OCI-LY1 (cell line): ENCODE data around the gene MARK3.

ENCODE experiments used
- H2AFZ ChIP-seq: fragments of 200-600 bp; sonication (generic), shearing (Covaris generic); 2 replicates; pipeline ENCODE4 v1.6.0; 2014; ENCODE audit warnings: antibody characterized with exemption, mild to moderate bottlenecking, low read length
- H3F3A ChIP-seq: fragments of 200-600 bp; sonication (generic), shearing (Covaris generic); 2 replicates; pipeline ENCODE4 v1.6.0; 2014; ENCODE audit warnings: mild to moderate bottlenecking, antibody characterized with exemption, low read length, moderate library complexity; ENCODE audit not compliant: insufficient read depth
- H3K27ac ChIP-seq: fragments of 200-600 bp; sonication (generic); 2 replicates; pipeline ENCODE4 v1.5.1; 2014; ENCODE audit warnings: low read length, mixed run types, mild to moderate bottlenecking, low read depth; ENCODE audit not compliant: poor library complexity, severe bottlenecking
- H3K27me3 ChIP-seq: fragments of 200-600 bp; sonication (generic); 2 replicates; pipeline ENCODE4 v1.6.0; 2014; ENCODE audit warnings: antibody characterized with exemption, mild to moderate bottlenecking, low read length, moderate library complexity; ENCODE audit not compliant: insufficient read depth
- H3K36me3 ChIP-seq: fragments of 200-600 bp; sonication (generic); 2 replicates; pipeline ENCODE4 v1.6.1; 2014; ENCODE audit warnings: mild to moderate bottlenecking, antibody characterized with exemption, low read length, moderate library complexity, mixed read lengths; ENCODE audit not compliant: insufficient read depth
- H3K4me1 ChIP-seq: fragments of 200-600 bp; sonication (generic); 2 replicates; pipeline ENCODE4 v1.5.1; 2014; ENCODE audit warnings: mild to moderate bottlenecking, low read length, moderate library complexity; ENCODE audit not compliant: insufficient read depth, severe bottlenecking
- H3K4me2 ChIP-seq: fragments of 200-600 bp; sonication (generic), shearing (Covaris generic); 2 replicates; pipeline ENCODE4 v1.6.1; 2014; ENCODE audit warnings: low read length
- H3K4me3 ChIP-seq: fragments of 200-600 bp; sonication (generic); 2 replicates; pipeline ENCODE4 v1.5.1; 2014; ENCODE audit warnings: low read length, low read depth, mild to moderate bottlenecking, mixed read lengths; ENCODE audit not compliant: poor library complexity, severe bottlenecking
- H3K79me2 ChIP-seq: fragments of 200-600 bp; shearing (Covaris generic); 2 replicates; pipeline ENCODE4 v1.6.1; 2016; ENCODE audit warnings: mixed run types, low read length, mixed read lengths; ENCODE audit not compliant: insufficient read depth
- H3K9ac ChIP-seq: fragments of 200-600 bp; sonication (generic), shearing (Covaris generic); 2 replicates; pipeline ENCODE4 v1.6.1; 2014; ENCODE audit warnings: mild to moderate bottlenecking, low read length, mixed read lengths
- H3K9me2 ChIP-seq: fragments of 200-600 bp; sonication (generic), shearing (Covaris generic); 2 replicates; pipeline ENCODE4 v1.6.1; 2014; ENCODE audit warnings: low read depth, mild to moderate bottlenecking, low read length, mixed read lengths
- H3K9me3 ChIP-seq: fragments of 200-600 bp; shearing (Covaris generic); 2 replicates; pipeline ENCODE4 v1.6.1; 2014; ENCODE audit warnings: low read length, mixed read lengths
- H4K20me1 ChIP-seq: fragments of 200-600 bp; sonication (generic), shearing (Covaris generic); 2 replicates; pipeline ENCODE4 v1.6.0; 2016; ENCODE audit warnings: mild to moderate bottlenecking, low read length; ENCODE audit not compliant: insufficient read depth
- CTCF ChIP-seq: fragments of 200-600 bp; sonication (generic), shearing (Covaris generic); IDR thresholded peaks from 2 replicates; pipeline ENCODE4 v1.5.1; 2017; ENCODE audit warnings: mild to moderate bottlenecking, antibody characterized with exemption, low read length, moderate library complexity, mixed read lengths
- EZH2 ChIP-seq: fragments of 200-600 bp; sonication (generic), shearing (Covaris generic); IDR thresholded peaks from 2 replicates; pipeline ENCODE4 v1.8.0; 2017; ENCODE audit warnings: borderline replicate concordance, mixed run types, mild to moderate bottlenecking, antibody characterized with exemption, low read length, moderate library complexity, mixed read lengths

MARK3 gene

GRCh38 chr14:103539056-103539825, 154.0 kb downstream of the MARK3 start:
- H3K9ac ChIP-seq: no peak overlapping the region
- no peaks in the 10 kb centered on the region for H3K4me1 ChIP-seq
- no peak overlapping the region for H2AFZ ChIP-seq
- no peak overlapping the region for H3K27ac ChIP-seq
- H3K4me3 ChIP-seq: no peak overlapping the region
- H3F3A ChIP-seq: no peaks in the 10 kb centered on the region
- H3K27me3 ChIP-seq: 0 out of 2 replicates have a peak, but pooled peaks cover 6% of the 10 kb centered on the region
- H3K9me2 ChIP-seq: no peaks in the 10 kb centered on the region
- H3K4me2 ChIP-seq: no peak overlapping the region
- H3K79me2 ChIP-seq: no peaks in the 10 kb centered on the region
- peaks cover 11% of the 10 kb centered on the region; the same call in 1 of the 2 replicates for H3K36me3 ChIP-seq
- TF ChIP-seq CTCF (no peak; the same call in 1 of the 2 replicates), EZH2 (no peak)
- no peaks in the 10 kb centered on the region for H4K20me1 ChIP-seq
- H3K9me3 ChIP-seq: no peaks in the 10 kb centered on the region

- H4K20me1 ChIP-seq: no peaks in the 10 kb centered on the region
- no peak overlapping the region for H3K27ac ChIP-seq
- no peaks in the 10 kb centered on the region for H3K36me3 ChIP-seq
- no peaks in the 10 kb centered on the region for H3K9me2 ChIP-seq
- no peak overlapping the region for H3K4me3 ChIP-seq
- no peaks in the 10 kb centered on the region for H3K9me3 ChIP-seq
- TF ChIP-seq EZH2 (no peak), CTCF (no peak)
- no peak overlapping the region for H3K9ac ChIP-seq
- H3K79me2 ChIP-seq: no peaks in the 10 kb centered on the region
- 0 out of 2 replicates have a peak, but pooled peaks cover 6% of the 10 kb centered on the region for H3K27me3 ChIP-seq
- H3K4me1 ChIP-seq: no peaks in the 10 kb centered on the region
- H3K4me2 ChIP-seq: no peak overlapping the region
- H2AFZ ChIP-seq: no peak overlapping the region
- H3F3A ChIP-seq: no peaks in the 10 kb centered on the region
Measured at GRCh38 chr14:103540821-103541708, 155.8 kb downstream of the MARK3 start.

DNA sequence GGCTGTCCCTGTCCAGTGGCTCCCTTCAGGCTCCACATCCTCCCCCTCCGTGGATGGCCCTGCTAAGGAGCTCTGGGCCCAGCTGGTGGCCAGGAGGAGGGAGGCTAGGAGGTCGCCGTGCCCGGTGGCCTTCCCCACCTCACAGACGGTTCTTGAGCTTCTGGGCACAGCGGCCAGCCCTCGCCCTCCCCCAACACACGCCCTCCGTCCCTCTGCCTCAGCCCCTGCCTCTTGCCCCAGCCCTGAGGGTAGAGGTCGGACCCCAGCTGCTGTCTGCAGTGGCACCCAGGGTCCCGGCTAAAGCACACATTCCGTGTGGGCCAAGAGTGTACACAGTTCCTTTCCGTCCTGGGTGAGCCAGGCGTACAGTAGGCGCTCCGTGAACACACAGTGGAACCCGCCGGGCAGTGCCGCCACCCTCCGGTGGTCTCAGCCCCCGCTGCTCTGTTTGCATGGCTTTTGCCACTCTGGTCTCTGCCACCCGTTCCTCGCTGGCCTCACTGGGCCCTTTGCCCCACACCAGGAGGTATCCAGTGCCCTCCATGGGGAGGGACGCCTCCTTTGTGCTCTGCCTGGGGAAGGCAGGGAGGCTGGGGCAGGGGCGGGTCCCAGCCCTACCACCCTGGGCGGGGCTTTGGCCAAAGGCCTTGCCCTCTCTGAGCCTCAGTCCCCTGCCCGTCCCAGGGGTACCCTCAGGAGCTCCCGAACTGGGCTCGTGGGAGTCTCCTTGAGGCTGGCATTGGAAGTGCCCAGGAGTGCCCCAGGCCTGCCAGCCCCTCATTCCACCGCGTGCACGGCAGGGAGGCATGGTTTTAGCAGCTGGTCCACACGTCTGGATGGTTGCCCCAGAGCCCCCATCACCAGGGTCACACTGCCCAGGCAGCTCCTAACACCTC, 156.7 kb downstream of the MARK3 start:
- no peak overlapping the region for H3K9ac ChIP-seq
- H3K4me3 ChIP-seq: no peak overlapping the region
- no peaks in the 10 kb centered on the region for H3K79me2 ChIP-seq
- no peaks in the 10 kb centered on the region for H3K36me3 ChIP-seq
- no peak overlapping the region for H3K4me2 ChIP-seq
- H3K9me2 ChIP-seq: no peaks in the 10 kb centered on the region
- no peak overlapping the region for H3K27ac ChIP-seq
- no peaks in the 10 kb centered on the region for H4K20me1 ChIP-seq
- no peak for TF ChIP-seq EZH2
- TF ChIP-seq CTCF: no peak
- H2AFZ ChIP-seq: no peak overlapping the region
- H3K9me3 ChIP-seq: no peaks in the 10 kb centered on the region
- 0 out of 2 replicates have a peak, but pooled peaks cover 6% of the 10 kb centered on the region for H3K27me3 ChIP-seq
- H3F3A ChIP-seq: no peaks in the 10 kb centered on the region
- H3K4me1 ChIP-seq: no peaks in the 10 kb centered on the region
